IMR-90 (cell line): ENCODE measurements around the gene PAM16. TPM values are rescaled to one million over a fixed set of nuclear protein-coding genes. Genes with fewer than 3 reads are reported as not detected.

Source experiments
- ATAC-seq: fragments of 200-7000 bp; cut with Tn5 transposase; 2 replicates; pipeline ENCODE4 v1.9.1; 2020; ENCODE audit warnings: low read depth, mild to moderate bottlenecking, moderate library complexity
- BruUV-seq: library from RNA; stranded (reverse); fragments of 400-500 nt; replicated peaks from 2 replicates; lab custom pipeline; 2021; lab: Mats Ljungman, UMichigan
- CTCF ChIA-PET: fragments of 300-600 bp; formaldehyde crosslinking; extraction: SDS; loops from one replicate; lab custom pipeline; 2021; ENCODE audit warnings: antibody characterized with exemption; lab: Yijun Ruan, JAX
- POLR2A ChIA-PET: fragments of 300-600 bp; sonication (Branson Sonifier 250); formaldehyde crosslinking; loops from one replicate; lab custom pipeline; 2022; ENCODE audit warnings: antibody characterized with exemption; ENCODE audit not compliant: unreplicated experiment; lab: Charles Lee
- DNase-seq: peaks from one replicate; pipeline ENCODE4 v3.0.0; 2013
- H2AFZ ChIP-seq: replicated peaks from 2 replicates; pipeline ENCODE3; 2013; ENCODE audit warnings: low read length, mild to moderate bottlenecking; ENCODE audit not compliant: poor library complexity
- H2AK5ac ChIP-seq: 2 replicates; pipeline ENCODE4 v1.6.1; 2013; ENCODE audit warnings: low read depth, low read length, inconsistent platforms
- H2AK9ac ChIP-seq: replicated peaks from 2 replicates; pipeline ENCODE3; 2013; ENCODE audit warnings: mild to moderate bottlenecking, low read depth, low read length, moderate library complexity; ENCODE audit not compliant: poor library complexity
- H2BK120ac ChIP-seq: 2 replicates; pipeline ENCODE4 v1.6.1; 2013; ENCODE audit warnings: low read depth, low read length, inconsistent platforms
- H2BK15ac ChIP-seq: 3 replicates; pipeline ENCODE4 v1.6.1; 2013; ENCODE audit warnings: low read depth, low read length, inconsistent platforms
- H2BK20ac ChIP-seq: 2 replicates; pipeline ENCODE4 v1.6.1; 2013; ENCODE audit warnings: low read depth, mild to moderate bottlenecking, inconsistent platforms, low read length, moderate library complexity
- H2BK5ac ChIP-seq: 2 replicates; pipeline ENCODE4 v1.6.1; 2013; ENCODE audit warnings: mild to moderate bottlenecking, low read depth, low read length, inconsistent platforms; ENCODE audit not compliant: poor library complexity, severe bottlenecking
- H3K14ac ChIP-seq: replicated peaks from 2 replicates; pipeline ENCODE4 v1.6.1; 2013; ENCODE audit warnings: low read depth, low read length, inconsistent platforms
- H3K18ac ChIP-seq: 2 replicates; pipeline ENCODE4 v1.6.1; 2013; ENCODE audit warnings: low read depth, low read length, control low read depth
- H3K23ac ChIP-seq: 2 replicates; pipeline ENCODE4 v1.6.1; 2013; ENCODE audit warnings: low read depth, low read length, inconsistent platforms
- H3K27ac ChIP-seq: 2 replicates; pipeline ENCODE4 v1.5.1; 2013; ENCODE audit warnings: mild to moderate bottlenecking, control low read depth, low read length; ENCODE audit not compliant: insufficient read depth
- H3K27me3 ChIP-seq: 2 replicates; pipeline ENCODE4 v1.6.1; 2013; ENCODE audit warnings: low read length; ENCODE audit not compliant: control insufficient read depth, insufficient read depth
- H3K36me3 ChIP-seq: 2 replicates; pipeline ENCODE4 v1.6.1; 2013; ENCODE audit warnings: low read length, mixed read lengths; ENCODE audit not compliant: control insufficient read depth, insufficient read depth
- H3K4ac ChIP-seq: 2 replicates; pipeline ENCODE4 v1.6.1; 2013; ENCODE audit warnings: low read depth, low read length, inconsistent platforms
- H3K4me1 ChIP-seq: 2 replicates; pipeline ENCODE4 v1.6.1; 2013; ENCODE audit warnings: low read length, mixed read lengths; ENCODE audit not compliant: control insufficient read depth, insufficient read depth
- H3K4me2 ChIP-seq: 2 replicates; pipeline ENCODE4 v1.6.1; 2013; ENCODE audit warnings: low read depth, mild to moderate bottlenecking, control low read depth, low read length, moderate library complexity
- H3K4me3 ChIP-seq: 2 replicates; pipeline ENCODE4 v1.5.1; 2013; ENCODE audit warnings: low read depth, mild to moderate bottlenecking, control low read depth, low read length, moderate library complexity; ENCODE audit not compliant: insufficient read depth
- H3K56ac ChIP-seq: 2 replicates; pipeline ENCODE4 v1.6.1; 2013; ENCODE audit warnings: low read length, inconsistent platforms; ENCODE audit not compliant: insufficient read depth; ENCODE audit errors: extremely low read depth
- H3K79me1 ChIP-seq, 2 experiments: 2 replicates each; pipeline ENCODE4 v1.6.1; 2013; ENCODE audit warnings: low read length in 2 of 2, inconsistent platforms in 1 of 2, low read depth in 1 of 2
- H3K9ac ChIP-seq: 2 replicates; pipeline ENCODE4 v1.6.1; 2013; ENCODE audit warnings: low read depth, low read length, control low read depth
- H3K9me1 ChIP-seq: 2 replicates; pipeline ENCODE4 v1.6.1; 2013; ENCODE audit warnings: low read length, inconsistent platforms; ENCODE audit not compliant: insufficient read depth
- H3K9me3 ChIP-seq: 2 replicates; pipeline ENCODE4 v1.6.1; 2013; ENCODE audit warnings: low read length; ENCODE audit not compliant: control insufficient read depth, insufficient read depth
- H4K20me1 ChIP-seq: 2 replicates; pipeline ENCODE4 v1.6.1; 2013; ENCODE audit warnings: low read length, inconsistent platforms; ENCODE audit not compliant: insufficient read depth
- H4K5ac ChIP-seq: 2 replicates; pipeline ENCODE4 v1.6.1; 2013; ENCODE audit warnings: mild to moderate bottlenecking, low read depth, low read length, control low read depth
- H4K8ac ChIP-seq, 2 experiments: 2 replicates each; pipeline ENCODE4 v1.6.1; 2013; ENCODE audit warnings: low read depth in 2 of 2, low read length in 2 of 2, control low read depth in 1 of 2, inconsistent platforms in 1 of 2
- H4K91ac ChIP-seq: 2 replicates; pipeline ENCODE4 v1.6.1; 2013; ENCODE audit warnings: low read depth, low read length, inconsistent platforms; ENCODE audit not compliant: insufficient read depth
- CHD1 ChIP-seq: IDR thresholded peaks from 2 replicates; pipeline ENCODE4 v1.6.1; 2012; ENCODE audit warnings: low read depth, low read length, improper control_type of control experiment
- FOS ChIP-seq: fragments of 150-350 bp; IDR thresholded peaks from 2 replicates; pipeline ENCODE4 v1.6.1; 2016; ENCODE audit warnings: low read depth, low read length
- MAZ ChIP-seq: IDR thresholded peaks from 2 replicates; pipeline ENCODE4 v1.6.1; 2012; ENCODE audit warnings: low read depth, mild to moderate bottlenecking, low read length, improper control_type of control experiment, moderate library complexity, borderline replicate concordance
- NFE2L2 ChIP-seq: fragments of 150-350 bp; IDR thresholded peaks from 2 replicates; pipeline ENCODE4 v1.6.1; 2016; ENCODE audit warnings: low read depth, mild to moderate bottlenecking, low read length
- RCOR1 ChIP-seq: IDR thresholded peaks from 2 replicates; pipeline ENCODE4 v1.6.1; 2012; ENCODE audit warnings: mild to moderate bottlenecking, low read length, improper control_type of control experiment; ENCODE audit not compliant: insufficient replicate concordance
- SMC3 ChIP-seq: fragments of 150-350 bp; IDR thresholded peaks from 2 replicates; pipeline ENCODE4 v1.6.1; 2016; ENCODE audit warnings: low read depth, mild to moderate bottlenecking, antibody characterized with exemption, low read length, moderate library complexity
- WGBS, 2 experiments: methylation state at CpG; one replicate each; pipeline versions ENCODE4 v1.1.5 to v1.1.7; 2013; ENCODE audit warnings: missing lambda C conversion rate in 2 of 2; ENCODE audit not compliant: insufficient read length in 1 of 2; ENCODE audit errors: extremely low coverage in 2 of 2; 5-methylcytosine and 5-hydroxymethylcytosine counted together
- dilution Hi-C: fragments of 300-500 bp; cut with HindIII; formaldehyde crosslinking; loops from one replicate; pipeline ENCODE4 v1.14.3; 2018; ENCODE audit warnings: low sequenced_read_pairs; ENCODE audit not compliant: unreplicated experiment
- in situ Hi-C: fragments of 300-500 bp; cut with MboI; formaldehyde crosslinking; loops from 3 replicates; pipeline ENCODE4 v1.14.3; 2019; ENCODE audit warnings: low sequenced_read_pairs, inconsistent platforms, mixed read lengths
- intact Hi-C: fragments of 100-400 bp; cut with micrococcal nuclease; formaldehyde crosslinking; loops from 2 replicates; pipeline ENCODE4 v1.10.0; 2022
- polyA plus RNA-seq, 3 experiments: library from polyadenylated mRNA; depleted of rRNA; stranded (reverse); fragments of >200 nt; gene quantifications; 2 replicates each; pipeline ENCODE4 v1.2.3, GENCODE V29; 2012; ENCODE audit warnings: low replicate concordance in 1 of 3
- total RNA-seq: library from RNA; depleted of rRNA; stranded (reverse); fragments of >200 nt; gene quantifications from 2 replicates; pipeline ENCODE4 v1.2.3, GENCODE V29; 2012
- TF ChIP-seq, protein P1 (sequence below): conservative IDR thresholded peaks from 2 replicates; pipeline ENCODE4 v1.5.1; 2012; ENCODE audit warnings: mild to moderate bottlenecking, low read depth, low read length, improper control_type of control experiment

PAM16 gene
- total and polyA plus RNA-seq, 2 of the 4 experiments (the other 2 are of a cell fraction): 17.9 to 48.4 TPM

DNA sequence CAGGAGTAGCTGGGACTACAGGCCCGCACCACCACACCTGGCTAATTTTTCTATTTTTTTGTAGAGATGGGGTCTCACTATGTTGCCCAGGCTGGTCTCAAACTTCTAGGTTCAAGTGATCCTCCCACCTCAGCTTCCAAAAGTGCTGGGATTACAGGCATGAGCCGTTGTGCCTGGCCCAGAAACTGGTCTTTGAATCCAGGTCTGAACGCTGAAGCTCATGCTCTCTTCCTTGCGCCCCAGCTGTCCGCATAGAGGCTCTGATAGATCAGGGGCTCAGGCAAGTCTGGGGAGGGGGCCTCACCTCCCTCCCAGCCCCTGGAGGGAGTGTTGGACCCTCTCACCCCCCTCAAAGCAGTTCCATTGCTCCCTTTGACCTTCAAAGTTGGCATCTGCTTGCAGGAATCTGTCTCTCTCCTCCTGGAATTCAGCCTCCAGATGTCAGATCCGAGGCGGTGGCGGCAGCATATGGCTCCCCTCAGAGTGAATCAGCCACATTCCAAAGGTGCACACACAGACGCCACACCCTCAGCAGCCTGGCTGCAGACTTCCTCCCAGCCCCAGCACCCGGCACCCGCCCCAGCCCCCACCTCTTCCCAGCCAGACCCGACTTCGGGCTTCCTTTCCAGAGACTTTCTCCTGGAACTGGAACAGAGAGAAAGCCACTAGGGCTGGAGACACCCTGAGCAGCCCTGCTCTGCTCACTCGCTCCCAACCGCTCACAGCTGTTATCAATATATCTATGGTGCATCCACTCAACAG lies 52.2 kb downstream of the PAM16 start:
- Histone ChIP-seq H2BK5ac (peak overlapping the region; percentile 97), H3K9me3 (no peaks in the 10 kb centered on the region), H3K79me1 (peaks cover 0 to 30% of the 10 kb centered on the region in 2 experiments; a peak in 2 of 4 replicates), H3K9me1 (peaks cover 5% of the 10 kb centered on the region; the same call in 1 of the 2 replicates), H3K18ac (peak overlapping the region; percentile 82), H3K27ac (peak overlapping the region; percentile 96), H2BK15ac (peak overlapping the region; percentile 99), H2BK20ac (peak overlapping the region; percentile 97), H2AFZ (peak overlapping the region; percentile 93), H3K23ac (peak overlapping the region; percentile 98), H4K5ac (peak overlapping the region; percentile 91), H4K20me1 (0 out of 2 replicates have a peak, but pooled peaks cover 3% of the 10 kb centered on the region), H3K4me2 (peak overlapping the region; percentile 80), H3K36me3 (peaks cover 2% of the 10 kb centered on the region; the same call in 1 of the 2 replicates), H3K4ac (peak overlapping the region; percentile 100), H3K27me3 (no peaks in the 10 kb centered on the region), H2BK120ac (peak overlapping the region; percentile 100), H3K14ac (peak overlapping the region; percentile 100), H3K4me3 (no peak overlapping the region; the same call in 1 of the 2 replicates), H3K9ac (peak overlapping the region; percentile 59), H3K56ac (peak overlapping the region; percentile 92), H4K8ac (peak overlapping the region; percentile 89 to 94), H2AK9ac (peak overlapping the region; percentile 99), H3K4me1 (peaks cover 19% of the 10 kb centered on the region), H2AK5ac (peak overlapping the region; percentile 96), H4K91ac (peak overlapping the region; percentile 97)
- peak; percentile 65 for TF ChIP-seq FOS
- peak; percentile 63; the same call in 1 of the 2 replicates for TF ChIP-seq MAZ
- TF ChIP-seq, protein P1, sequence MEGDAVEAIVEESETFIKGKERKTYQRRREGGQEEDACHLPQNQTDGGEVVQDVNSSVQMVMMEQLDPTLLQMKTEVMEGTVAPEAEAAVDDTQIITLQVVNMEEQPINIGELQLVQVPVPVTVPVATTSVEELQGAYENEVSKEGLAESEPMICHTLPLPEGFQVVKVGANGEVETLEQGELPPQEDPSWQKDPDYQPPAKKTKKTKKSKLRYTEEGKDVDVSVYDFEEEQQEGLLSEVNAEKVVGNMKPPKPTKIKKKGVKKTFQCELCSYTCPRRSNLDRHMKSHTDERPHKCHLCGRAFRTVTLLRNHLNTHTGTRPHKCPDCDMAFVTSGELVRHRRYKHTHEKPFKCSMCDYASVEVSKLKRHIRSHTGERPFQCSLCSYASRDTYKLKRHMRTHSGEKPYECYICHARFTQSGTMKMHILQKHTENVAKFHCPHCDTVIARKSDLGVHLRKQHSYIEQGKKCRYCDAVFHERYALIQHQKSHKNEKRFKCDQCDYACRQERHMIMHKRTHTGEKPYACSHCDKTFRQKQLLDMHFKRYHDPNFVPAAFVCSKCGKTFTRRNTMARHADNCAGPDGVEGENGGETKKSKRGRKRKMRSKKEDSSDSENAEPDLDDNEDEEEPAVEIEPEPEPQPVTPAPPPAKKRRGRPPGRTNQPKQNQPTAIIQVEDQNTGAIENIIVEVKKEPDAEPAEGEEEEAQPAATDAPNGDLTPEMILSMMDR: no peak
- TF ChIP-seq RCOR1: peak; percentile 30
- TF ChIP-seq SMC3: peak; percentile 3; the same call in 1 of the 2 replicates
- peak; percentile 26; the same call in 1 of the 2 replicates for TF ChIP-seq NFE2L2
- no peak for TF ChIP-seq CHD1
- DNase-seq (peak; percentile 94), ATAC-seq (peak; percentile 98)
- WGBS, 2 experiments: 0% methylated on average over 4 of the region's 15 CpGs; no CpG with 5 or more reads in 1 of the 2 experiments
- intact Hi-C loops (no loop called here), in situ Hi-C loops (no loop called here), dilution Hi-C loops (no loop called here)
- CTCF ChIA-PET: interaction anchor here (1.4 kb wide), 1 partner anchor 9 kb away, joined by 3 read pairs; no protein-coding TSS in a partner anchor
- BruUV-seq: no TSS peak
- POLR2A ChIA-PET: no interaction called here
